HCT116 (cell line): Measurements from ENCODE around the gene TSSK6. TPM values are rescaled to one million over a fixed set of nuclear protein-coding genes. Genes with fewer than 3 reads are reported as not detected.

ENCODE experiments used
- ATAC-seq: fragments of 200-7000 bp; cut with Tn5 transposase; 2 replicates; pipeline ENCODE4 v1.9.1; 2020; ENCODE audit warnings: mild to moderate bottlenecking, moderate library complexity
- BruUV-seq: library from RNA; stranded (reverse); fragments of 400-500 nt; replicated peaks from 2 replicates; lab custom pipeline; 2021; lab: Mats Ljungman, UMichigan
- CTCF ChIA-PET: fragments of 300-600 bp; sonication (Branson Sonifier 250); formaldehyde crosslinking; loops from one replicate; lab custom pipeline; 2021; ENCODE audit warnings: antibody characterized with exemption; lab: Charles Lee
- POLR2A ChIA-PET: fragments of 300-600, 350-600 bp; sonication (Branson Sonifier 250); formaldehyde crosslinking; loops from one replicate; lab custom pipeline; 2021; ENCODE audit warnings: antibody characterized with exemption; lab: Charles Lee
- RAD21 ChIA-PET, 2 experiments: fragments of 300-600 bp; sonication (Branson Sonifier 250); formaldehyde crosslinking; loops; one replicate each; lab custom pipeline; 2023; ENCODE audit warnings: low total read pairs in 2 of 2; ENCODE audit not compliant: uncharacterized antibody in 2 of 2, unreplicated experiment in 2 of 2, low non-redundant PET in 1 of 2; lab: Charles Lee
- DNase-seq: peaks from one replicate; pipeline ENCODE4 v3.0.0-alpha.2; 2010; ENCODE audit warnings: low read depth, low spot score
- H2AFZ ChIP-seq: fragments of 200-600 bp; shearing (Covaris generic), sonication (generic); 2 replicates; pipeline ENCODE4 v1.6.1; 2017; ENCODE audit warnings: low read depth, mixed run types, mixed read lengths, antibody characterized with exemption, low read length; ENCODE audit not compliant: poor library complexity, severe bottlenecking
- H3K27ac ChIP-seq: 2 replicates; pipeline ENCODE4 v1.5.1; 2012; ENCODE audit warnings: low read depth, low read length
- H3K27me3 ChIP-seq: fragments of 200-600 bp; sonication (generic); 2 replicates; pipeline ENCODE4 v1.6.1; 2016; ENCODE audit warnings: mixed run types, low read length, mixed read lengths; ENCODE audit not compliant: insufficient read depth
- H3K36me3 ChIP-seq, 2 experiments: fragments of 200-500 bp in 1 of 2; fragments of 200-600 bp in 1 of 2; sonication (Bioruptor generic) in 1 of 2; sonication (generic) in 1 of 2; 2 replicates each; pipeline versions ENCODE4 v1.5.1 to v1.6.1; 2014 to 2016; ENCODE audit warnings: low read length in 2 of 2, inconsistent platforms in 1 of 2, mixed read lengths in 1 of 2, mixed run types in 1 of 2; ENCODE audit not compliant: insufficient read depth in 2 of 2, control insufficient read depth in 1 of 2
- H3K4me1 ChIP-seq, 2 experiments: fragments of 200-600 bp in 1 of 2; sonication (generic) in 1 of 2; 2 replicates each; pipeline versions ENCODE4 v1.5.1 to v1.6.1; 2012 to 2017; ENCODE audit warnings: low read length in 2 of 2, inconsistent platforms in 1 of 2, mild to moderate bottlenecking in 1 of 2, mixed read lengths in 1 of 2, mixed run types in 1 of 2, moderate library complexity in 1 of 2; ENCODE audit not compliant: insufficient read depth in 2 of 2, control insufficient read depth in 1 of 2
- H3K4me2 ChIP-seq: fragments of 200-600 bp; sonication (generic); 2 replicates; pipeline ENCODE4 v1.6.1; 2017; ENCODE audit warnings: mixed run types, low read length, mixed read lengths
- H3K4me3 ChIP-seq, 2 experiments: fragments of 200-600 bp in 1 of 2; sonication (generic) in 1 of 2; replicated peaks in 1 of 2; 2 replicates each; pipeline ENCODE4 v1.5.1; 2011 to 2016; ENCODE audit warnings: low read length in 2 of 2, control low read depth in 1 of 2, low read depth in 1 of 2, mild to moderate bottlenecking in 1 of 2, mixed read lengths in 1 of 2, mixed run types in 1 of 2
- H3K79me2 ChIP-seq: fragments of 200-600 bp; sonication (generic); 2 replicates; pipeline ENCODE4 v1.6.1; 2017; ENCODE audit warnings: mild to moderate bottlenecking, mixed run types, low read length, moderate library complexity, mixed read lengths; ENCODE audit not compliant: insufficient read depth
- H3K9ac ChIP-seq: fragments of 200-600 bp; sonication (generic); 2 replicates; pipeline ENCODE4 v1.6.1; 2016; ENCODE audit warnings: low read length, mixed read lengths
- H3K9me2 ChIP-seq: fragments of 200-600 bp; sonication (generic), shearing (Covaris generic); 2 replicates; pipeline ENCODE4 v1.6.1; 2017; ENCODE audit warnings: mixed run types, mild to moderate bottlenecking, moderate library complexity; ENCODE audit not compliant: insufficient read depth
- H3K9me3 ChIP-seq, 2 experiments: fragments of 200-500 bp in 1 of 2; fragments of 200-600 bp in 1 of 2; sonication (Bioruptor generic) in 1 of 2; sonication (generic) in 1 of 2; 2 replicates each; pipeline ENCODE4 v1.6.1; 2014 to 2017; ENCODE audit warnings: low read length in 2 of 2, mixed read lengths in 2 of 2, inconsistent platforms in 1 of 2, low read depth in 1 of 2, mild to moderate bottlenecking in 1 of 2, mixed run types in 1 of 2, moderate library complexity in 1 of 2; ENCODE audit not compliant: control insufficient read depth in 1 of 2, insufficient read depth in 1 of 2
- H4K20me1 ChIP-seq: fragments of 200-600 bp; sonication (generic), shearing (Covaris generic); 2 replicates; pipeline ENCODE4 v1.6.1; 2017; ENCODE audit warnings: mixed run types, mild to moderate bottlenecking, moderate library complexity; ENCODE audit not compliant: insufficient read depth
- CBX3 ChIP-seq: IDR thresholded peaks from 2 replicates; pipeline ENCODE4 v1.6.1; 2012; ENCODE audit warnings: low read depth
- CEBPB ChIP-seq: IDR thresholded peaks from 2 replicates; pipeline ENCODE4 v1.6.1; 2012; ENCODE audit warnings: low read depth
- CTCF ChIP-seq, 3 experiments: fragments of 200-600 bp in 1 of 3; sonication (generic) in 1 of 3; IDR thresholded peaks in 2 of 3; conservative IDR thresholded peaks in 1 of 3; 2 replicates each; pipeline ENCODE4 v1.5.1; 2012 to 2017; ENCODE audit warnings: low read depth in 2 of 3, low read length in 2 of 3, antibody characterized with exemption in 1 of 3, borderline replicate concordance in 1 of 3, control low read depth in 1 of 3, mild to moderate bottlenecking in 1 of 3, mixed read lengths in 1 of 3, mixed run types in 1 of 3, moderate library complexity in 1 of 3; ENCODE audit not compliant: insufficient read depth in 1 of 3
- EGR1 ChIP-seq: IDR thresholded peaks from 2 replicates; pipeline ENCODE4 v1.6.1; 2012; ENCODE audit warnings: low read depth
- EZH2 ChIP-seq: fragments of 200-600 bp; sonication (generic); IDR thresholded peaks from 2 replicates; pipeline ENCODE4 v1.6.1; 2017; ENCODE audit warnings: antibody characterized with exemption, mixed run types
- FOSL1 ChIP-seq: IDR thresholded peaks from 2 replicates; pipeline ENCODE4 v1.6.1; 2012; ENCODE audit warnings: low read depth
- JUND ChIP-seq: IDR thresholded peaks from 2 replicates; pipeline ENCODE4 v1.6.1; 2012
- POLR2A ChIP-seq: IDR thresholded peaks from 2 replicates; pipeline ENCODE4 v1.7.0; 2011; ENCODE audit warnings: borderline replicate concordance; ENCODE audit not compliant: insufficient read depth, insufficient read length; ENCODE audit errors: extremely low read depth
- POLR2AphosphoS5 ChIP-seq: IDR thresholded peaks from 2 replicates; pipeline ENCODE4 v1.6.1; 2011; ENCODE audit warnings: mild to moderate bottlenecking, low read depth, low read length, moderate library complexity
- SIN3A ChIP-seq: IDR thresholded peaks from 2 replicates; pipeline ENCODE4 v1.6.1; 2012; ENCODE audit warnings: low read depth
- SP1 ChIP-seq: IDR thresholded peaks from 2 replicates; pipeline ENCODE4 v1.6.1; 2012; ENCODE audit warnings: low read depth
- SRF ChIP-seq: IDR thresholded peaks from 2 replicates; pipeline ENCODE4 v1.6.1; 2012; ENCODE audit warnings: low read depth
- YY1 ChIP-seq: IDR thresholded peaks from 2 replicates; pipeline ENCODE4 v1.6.1; 2011; ENCODE audit warnings: low read length, low read depth, moderate library complexity, mild to moderate bottlenecking; ENCODE audit not compliant: insufficient replicate concordance; ENCODE audit errors: extremely low read depth
- ZFX ChIP-seq: fragments of 450-650 bp; IDR thresholded peaks from 2 replicates; pipeline ENCODE4 v1.6.1; 2017
- ZNF274 ChIP-seq: fragments of 200-500 bp; sonication (Bioruptor generic); IDR thresholded peaks from 2 replicates; pipeline ENCODE4 v1.6.1; 2014; ENCODE audit warnings: mild to moderate bottlenecking, low read depth, low read length, inconsistent platforms
- intact Hi-C: fragments of 100-400 bp; cut with micrococcal nuclease; formaldehyde crosslinking; loops from 2 replicates; pipeline ENCODE4 v1.10.0; 2022
- total RNA-seq: library from RNA; stranded (reverse); gene quantifications from one replicate; pipeline ENCODE4 v1.2.1, GENCODE V29; 2021; ENCODE audit not compliant: unreplicated experiment
- TF ChIP-seq, protein P1 (sequence below): IDR thresholded peaks from 2 replicates; pipeline ENCODE4 v1.6.1; 2012
- TF ChIP-seq, protein P2 (sequence below): IDR thresholded peaks from 2 replicates; pipeline ENCODE4 v1.6.1; 2011; ENCODE audit warnings: mild to moderate bottlenecking, low read length, moderate library complexity; ENCODE audit not compliant: insufficient replicate concordance; ENCODE audit errors: extremely low read depth
- TF ChIP-seq, protein P3 (sequence below): IDR thresholded peaks from 2 replicates; pipeline ENCODE4 v1.6.1; 2012
- TF ChIP-seq, protein P4 (sequence below): IDR thresholded peaks from 2 replicates; pipeline ENCODE4 v1.6.1; 2012; ENCODE audit warnings: low read depth

Gene TSSK6
- total RNA-seq, 1 experiment from 2014 or later: 4.1 TPM

DNA sequence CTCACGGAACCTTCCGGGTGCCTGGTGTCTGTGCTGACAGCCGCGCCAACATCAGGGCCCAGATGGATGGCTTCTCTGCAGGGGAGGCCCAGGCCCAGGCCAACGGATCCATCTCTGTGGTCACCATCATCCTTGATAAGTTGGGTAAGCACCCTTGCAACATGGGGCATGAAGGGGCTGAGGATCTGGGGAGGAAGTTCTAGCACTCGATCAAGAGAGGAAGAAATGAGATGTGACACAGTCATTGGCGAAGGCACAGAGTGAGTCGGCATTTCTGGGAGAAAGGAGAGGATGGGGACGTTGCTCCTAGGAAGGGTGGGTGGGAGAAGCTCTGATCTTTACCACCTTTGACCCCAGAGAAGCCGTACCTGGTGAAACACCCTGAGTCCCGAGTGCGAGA is 27.2 kb upstream of the TSSK6 start:
- Histone ChIP-seq H2AFZ (no peak overlapping the region), H3K9me2 (no peaks in the 10 kb centered on the region), H3K9me3 (no peaks in the 10 kb centered on the region), H3K4me1 (peaks cover 12 to 34% of the 10 kb centered on the region in 2 experiments), H3K36me3 (no peaks in the 10 kb centered on the region), H3K27ac (no peak overlapping the region), H3K4me2 (no peak overlapping the region), H4K20me1 (no peaks in the 10 kb centered on the region), H3K4me3 (no peak overlapping the region), H3K27me3 (no peaks in the 10 kb centered on the region), H3K9ac (no peak overlapping the region), H3K79me2 (no peaks in the 10 kb centered on the region)
- POLR2A ChIA-PET: no interaction called here
- intact Hi-C loops: loop anchor here (10.0 kb wide), 1 partner anchor 232 kb away; no protein-coding TSS in a partner anchor
- no TSS peak for BruUV-seq
- no peak for DNase-seq
- TF ChIP-seq, protein P1, sequence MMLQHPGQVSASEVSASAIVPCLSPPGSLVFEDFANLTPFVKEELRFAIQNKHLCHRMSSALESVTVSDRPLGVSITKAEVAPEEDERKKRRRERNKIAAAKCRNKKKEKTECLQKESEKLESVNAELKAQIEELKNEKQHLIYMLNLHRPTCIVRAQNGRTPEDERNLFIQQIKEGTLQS: no peak
- TF ChIP-seq POLR2A (no peak), SRF (no peak), JUND (no peak), EZH2 (no peak), ZNF274 (no peak), CBX3 (no peak), SP1 (no peak), YY1 (no peak), SIN3A (no peak), FOSL1 (no peak), CTCF (IDR thresholded peaks at IDR 0.05 in 2 of 3, conservative IDR thresholded peaks at IDR 0.05 in 1 of 3; ENCODE audit: borderline replicate concordance in 1 of 3, insufficient read depth in 1 of 3, low read depth in 2 of 3, low read length in 2 of 3) (no peak), ZFX (no peak), POLR2AphosphoS5 (no peak), CEBPB (no peak), EGR1 (no peak)
- TF ChIP-seq, protein P2, sequence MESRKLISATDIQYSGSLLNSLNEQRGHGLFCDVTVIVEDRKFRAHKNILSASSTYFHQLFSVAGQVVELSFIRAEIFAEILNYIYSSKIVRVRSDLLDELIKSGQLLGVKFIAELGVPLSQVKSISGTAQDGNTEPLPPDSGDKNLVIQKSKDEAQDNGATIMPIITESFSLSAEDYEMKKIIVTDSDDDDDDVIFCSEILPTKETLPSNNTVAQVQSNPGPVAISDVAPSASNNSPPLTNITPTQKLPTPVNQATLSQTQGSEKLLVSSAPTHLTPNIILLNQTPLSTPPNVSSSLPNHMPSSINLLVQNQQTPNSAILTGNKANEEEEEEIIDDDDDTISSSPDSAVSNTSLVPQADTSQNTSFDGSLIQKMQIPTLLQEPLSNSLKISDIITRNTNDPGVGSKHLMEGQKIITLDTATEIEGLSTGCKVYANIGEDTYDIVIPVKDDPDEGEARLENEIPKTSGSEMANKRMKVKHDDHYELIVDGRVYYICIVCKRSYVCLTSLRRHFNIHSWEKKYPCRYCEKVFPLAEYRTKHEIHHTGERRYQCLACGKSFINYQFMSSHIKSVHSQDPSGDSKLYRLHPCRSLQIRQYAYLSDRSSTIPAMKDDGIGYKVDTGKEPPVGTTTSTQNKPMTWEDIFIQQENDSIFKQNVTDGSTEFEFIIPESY: no peak
- TF ChIP-seq, protein P3, sequence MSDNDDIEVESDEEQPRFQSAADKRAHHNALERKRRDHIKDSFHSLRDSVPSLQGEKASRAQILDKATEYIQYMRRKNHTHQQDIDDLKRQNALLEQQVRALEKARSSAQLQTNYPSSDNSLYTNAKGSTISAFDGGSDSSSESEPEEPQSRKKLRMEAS: no peak
- TF ChIP-seq, protein P4, sequence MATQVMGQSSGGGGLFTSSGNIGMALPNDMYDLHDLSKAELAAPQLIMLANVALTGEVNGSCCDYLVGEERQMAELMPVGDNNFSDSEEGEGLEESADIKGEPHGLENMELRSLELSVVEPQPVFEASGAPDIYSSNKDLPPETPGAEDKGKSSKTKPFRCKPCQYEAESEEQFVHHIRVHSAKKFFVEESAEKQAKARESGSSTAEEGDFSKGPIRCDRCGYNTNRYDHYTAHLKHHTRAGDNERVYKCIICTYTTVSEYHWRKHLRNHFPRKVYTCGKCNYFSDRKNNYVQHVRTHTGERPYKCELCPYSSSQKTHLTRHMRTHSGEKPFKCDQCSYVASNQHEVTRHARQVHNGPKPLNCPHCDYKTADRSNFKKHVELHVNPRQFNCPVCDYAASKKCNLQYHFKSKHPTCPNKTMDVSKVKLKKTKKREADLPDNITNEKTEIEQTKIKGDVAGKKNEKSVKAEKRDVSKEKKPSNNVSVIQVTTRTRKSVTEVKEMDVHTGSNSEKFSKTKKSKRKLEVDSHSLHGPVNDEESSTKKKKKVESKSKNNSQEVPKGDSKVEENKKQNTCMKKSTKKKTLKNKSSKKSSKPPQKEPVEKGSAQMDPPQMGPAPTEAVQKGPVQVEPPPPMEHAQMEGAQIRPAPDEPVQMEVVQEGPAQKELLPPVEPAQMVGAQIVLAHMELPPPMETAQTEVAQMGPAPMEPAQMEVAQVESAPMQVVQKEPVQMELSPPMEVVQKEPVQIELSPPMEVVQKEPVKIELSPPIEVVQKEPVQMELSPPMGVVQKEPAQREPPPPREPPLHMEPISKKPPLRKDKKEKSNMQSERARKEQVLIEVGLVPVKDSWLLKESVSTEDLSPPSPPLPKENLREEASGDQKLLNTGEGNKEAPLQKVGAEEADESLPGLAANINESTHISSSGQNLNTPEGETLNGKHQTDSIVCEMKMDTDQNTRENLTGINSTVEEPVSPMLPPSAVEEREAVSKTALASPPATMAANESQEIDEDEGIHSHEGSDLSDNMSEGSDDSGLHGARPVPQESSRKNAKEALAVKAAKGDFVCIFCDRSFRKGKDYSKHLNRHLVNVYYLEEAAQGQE: no peak
- ATAC-seq: no peak
- RAD21 ChIA-PET: no interaction called here
- CTCF ChIA-PET: no interaction called here
